A549 (cell line): ENCODE data around the gene NTNG1. TPM values are rescaled to one million over a fixed set of nuclear protein-coding genes. Genes with fewer than 3 reads are reported as not detected.

Experiments
- ATAC-seq, 2 experiments: fragments of 200-7000 bp in 1 of 2; fragments of >200 bp in 1 of 2; cut with Nextera tagmentation in 1 of 2; cut with Tn5 transposase in 1 of 2; 3 replicates each; pipeline versions ENCODE4 v1.8.0 to v1.9.1; 2018 to 2020; ENCODE audit warnings: mild to moderate bottlenecking in 1 of 2, moderate library complexity in 1 of 2
- CTCF ChIA-PET: fragments of 300-600 bp; sonication (Branson Sonifier 250); formaldehyde crosslinking; extraction: SDS; loops from one replicate; lab custom pipeline; 2021; ENCODE audit warnings: antibody characterized with exemption, inconsistent platforms; lab: Yijun Ruan, JAX
- POLR2A ChIA-PET: fragments of 350-600 bp; formaldehyde crosslinking; extraction: SDS; loops from one replicate; lab custom pipeline; 2021; ENCODE audit warnings: antibody characterized with exemption, inconsistent platforms; lab: Yijun Ruan, JAX
- DNase-seq, 2 experiments: peaks; one replicate each; pipeline versions ENCODE4 v3.0.0 to v3.0.0-alpha.2; 2011 to 2016; ENCODE audit warnings: low read depth in 1 of 2, low spot score in 1 of 2
- FAIRE-seq: peaks from 2 replicates; lab custom pipeline; 2011; peaks lifted over from hg19 to GRCh38; lab: Jason Lieb, UNC
- H3K27ac ChIP-seq, 2 experiments: fragments of >200 bp; sonication (Bioruptor Twin); formaldehyde crosslinking; 3 replicates each; pipeline ENCODE4 v1.5.1; 2016 to 2017
- H3K4me1 ChIP-seq: fragments of >200 bp; sonication (Bioruptor Twin); formaldehyde crosslinking; 3 replicates; pipeline ENCODE4 v1.6.1; 2016
- H3K4me2 ChIP-seq: fragments of >200 bp; sonication (Bioruptor Twin); formaldehyde crosslinking; 3 replicates; pipeline ENCODE4 v1.6.1; 2016
- H3K4me3 ChIP-seq: fragments of >200 bp; sonication (Bioruptor Twin); formaldehyde crosslinking; 3 replicates; pipeline ENCODE4 v1.5.1; 2016
- H3K9me3 ChIP-seq: fragments of >200 bp; sonication (Bioruptor Twin); formaldehyde crosslinking; 3 replicates; pipeline ENCODE4 v1.6.1; 2016
- BHLHE40 ChIP-seq: IDR thresholded peaks from 2 replicates; pipeline ENCODE4 v1.6.1; 2012; ENCODE audit warnings: low read depth, low read length, inconsistent platforms
- CBX2 ChIP-seq: fragments of 200-600 bp; sonication (generic); IDR thresholded peaks from 2 replicates; pipeline ENCODE4 v1.6.1; 2016; ENCODE audit warnings: low read depth, mild to moderate bottlenecking, borderline replicate concordance
- CBX8 ChIP-seq: fragments of 200-600 bp; sonication (generic); IDR thresholded peaks from 2 replicates; pipeline ENCODE4 v1.6.1; 2016
- CHD2 ChIP-seq: fragments of 150-350 bp; IDR thresholded peaks from 2 replicates; pipeline ENCODE4 v1.6.1; 2014; ENCODE audit warnings: low read length; ENCODE audit not compliant: partially characterized antibody
- ESRRA ChIP-seq: fragments of 150-350 bp; IDR thresholded peaks from 2 replicates; pipeline ENCODE4 v1.6.1; 2014; ENCODE audit warnings: mild to moderate bottlenecking, low read length, borderline replicate concordance
- FOSL2 ChIP-seq, 2 experiments: fragments of 450-650 bp in 1 of 2; fragments of >200 bp in 1 of 2; sonication (Bioruptor Twin) in 1 of 2; formaldehyde crosslinking; IDR thresholded peaks; 2 replicates each; pipeline versions ENCODE4 v1.5.0 to v1.6.1; 2016 to 2020; ENCODE audit warnings: mild to moderate bottlenecking in 1 of 2, moderate library complexity in 1 of 2
- HOXB13 ChIP-seq: fragments of 250-450 bp; sonication (Bioruptor Pico); IDR thresholded peaks from 2 replicates; pipeline ENCODE4 v1.5.0; 2020; ENCODE audit warnings: low read depth, mild to moderate bottlenecking, moderate library complexity
- JUN ChIP-seq, 2 experiments: fragments of >200 bp; sonication (Bioruptor Twin); formaldehyde crosslinking; IDR thresholded peaks; 2 replicates in 1 of 2; 3 replicates in 1 of 2; pipeline ENCODE4 v1.6.1; 2016 to 2017
- KDM5A ChIP-seq: fragments of 200-600 bp; sonication (generic); IDR thresholded peaks from 2 replicates; pipeline ENCODE4 v1.6.1; 2016; ENCODE audit warnings: antibody characterized with exemption, mild to moderate bottlenecking
- MYC ChIP-seq: IDR thresholded peaks from 2 replicates; pipeline ENCODE4 v1.6.1; 2012; ENCODE audit warnings: mild to moderate bottlenecking, inconsistent platforms, low read length, improper control_type of control experiment, borderline replicate concordance
- NFE2L2 ChIP-seq: fragments of 150-350 bp; conservative IDR thresholded peaks from 2 replicates; pipeline ENCODE4 v1.6.1; 2014; ENCODE audit warnings: low read length
- NPAS2 ChIP-seq: fragments of 250-450 bp; sonication (Bioruptor Pico); IDR thresholded peaks from 2 replicates; pipeline ENCODE4 v1.8.0; 2022; ENCODE audit warnings: mild to moderate bottlenecking, moderate library complexity, borderline replicate concordance
- NR3C1 ChIP-seq: fragments of >200 bp; sonication (Bioruptor Twin); formaldehyde crosslinking; IDR thresholded peaks from 3 replicates; pipeline ENCODE4 v1.6.1; 2017
- POLR2A ChIP-seq: IDR thresholded peaks from 2 replicates; pipeline ENCODE4 v1.6.1; 2012; ENCODE audit warnings: mild to moderate bottlenecking, low read length
- RAD21 ChIP-seq, 2 experiments: fragments of >200 bp in 1 of 2; sonication (Bioruptor Twin) in 1 of 2; formaldehyde crosslinking in 1 of 2; IDR thresholded peaks in 1 of 2; conservative IDR thresholded peaks in 1 of 2; 2 replicates in 1 of 2; 3 replicates in 1 of 2; pipeline ENCODE4 v1.6.1; 2012 to 2018; ENCODE audit warnings: inconsistent platforms in 1 of 2
- RCOR1 ChIP-seq: fragments of 150-350 bp; IDR thresholded peaks from 2 replicates; pipeline ENCODE4 v1.6.1; 2014; ENCODE audit warnings: antibody characterized with exemption, low read length, low read depth
- RFX5 ChIP-seq: fragments of 450-650 bp; IDR thresholded peaks from 2 replicates; pipeline ENCODE4 v1.7.1; 2014; ENCODE audit warnings: antibody characterized with exemption, mild to moderate bottlenecking, moderate library complexity
- RNF2 ChIP-seq: fragments of 200-600 bp; sonication (generic); IDR thresholded peaks from 2 replicates; pipeline ENCODE4 v1.6.1; 2016; ENCODE audit warnings: low read depth, mild to moderate bottlenecking, antibody characterized with exemption, moderate library complexity, borderline replicate concordance
- SMC3 ChIP-seq: fragments of >200 bp; sonication (Bioruptor Twin); formaldehyde crosslinking; IDR thresholded peaks from 3 replicates; pipeline ENCODE4 v1.6.1; 2018; ENCODE audit warnings: inconsistent platforms
- TP53 ChIP-seq: fragments of 250-450 bp; sonication (Bioruptor Pico); IDR thresholded peaks from 2 replicates; pipeline ENCODE4 v1.5.0; 2021; ENCODE audit warnings: mild to moderate bottlenecking, moderate library complexity
- ZFP36 ChIP-seq: fragments of 450-650 bp; IDR thresholded peaks from 2 replicates; pipeline ENCODE4 v1.6.1; 2014; ENCODE audit warnings: borderline replicate concordance; ENCODE audit not compliant: partially characterized antibody
- ZNF302 ChIP-seq: fragments of 250-450 bp; sonication (Bioruptor Pico); IDR thresholded peaks from 2 replicates; pipeline ENCODE4 v1.9.0; 2021; ENCODE audit warnings: inconsistent platforms, mild to moderate bottlenecking, moderate library complexity
- ZSCAN20 ChIP-seq: fragments of 250-450 bp; sonication (Bioruptor Pico); IDR thresholded peaks from 2 replicates; pipeline ENCODE4 v1.8.0; 2022; ENCODE audit warnings: mild to moderate bottlenecking, moderate library complexity
- WGBS: methylation state at CpG from one replicate; pipeline ENCODE4 v1.1.6; 2017; ENCODE audit errors: missing lambda C conversion rate; 5-methylcytosine and 5-hydroxymethylcytosine counted together
- polyA plus RNA-seq, 4 experiments: library from polyadenylated mRNA; depleted of rRNA in 3 of 4; stranded (reverse); fragments of >200 nt; fragmentation: RNase III in 1 of 4; extraction: RNeasy Plus Mini Kit Qiagen cat#74134 plus additional on column Dnase treatment in 1 of 4; gene quantifications; 2 replicates in 3 of 4; 3 replicates in 1 of 4; pipeline ENCODE4 v1.2.3, GENCODE V29; 2011 to 2017
- TF ChIP-seq, protein P1 (sequence below): fragments of >200 bp; sonication (Bioruptor Twin); formaldehyde crosslinking; IDR thresholded peaks from 3 replicates; pipeline ENCODE4 v1.6.1; 2016
- TF ChIP-seq, protein P2 (sequence below): IDR thresholded peaks from 2 replicates; pipeline ENCODE4 v1.6.1; 2012; ENCODE audit warnings: low read depth, borderline replicate concordance
- TF ChIP-seq, protein P3 (sequence below): fragments of 150-350 bp; IDR thresholded peaks from 2 replicates; pipeline ENCODE4 v1.6.1; 2014; ENCODE audit warnings: low read depth, mild to moderate bottlenecking, low read length
- TF ChIP-seq, protein P4 (sequence below): fragments of >200 bp; sonication (Bioruptor Twin); formaldehyde crosslinking; IDR thresholded peaks from 2 replicates; pipeline ENCODE4 v1.6.1; 2016
- TF ChIP-seq, protein P5 (sequence below): fragments of >200 bp; sonication (Bioruptor Twin); formaldehyde crosslinking; IDR thresholded peaks from 3 replicates; pipeline ENCODE4 v1.5.1; 2016
- TF ChIP-seq, protein P6 (sequence below): IDR thresholded peaks from 2 replicates; pipeline ENCODE4 v1.6.1; 2012

The NTNG1 gene
- polyA plus RNA-seq, 2 of the 4 experiments (the other 2 are of a cell fraction), result not detected

DNA sequence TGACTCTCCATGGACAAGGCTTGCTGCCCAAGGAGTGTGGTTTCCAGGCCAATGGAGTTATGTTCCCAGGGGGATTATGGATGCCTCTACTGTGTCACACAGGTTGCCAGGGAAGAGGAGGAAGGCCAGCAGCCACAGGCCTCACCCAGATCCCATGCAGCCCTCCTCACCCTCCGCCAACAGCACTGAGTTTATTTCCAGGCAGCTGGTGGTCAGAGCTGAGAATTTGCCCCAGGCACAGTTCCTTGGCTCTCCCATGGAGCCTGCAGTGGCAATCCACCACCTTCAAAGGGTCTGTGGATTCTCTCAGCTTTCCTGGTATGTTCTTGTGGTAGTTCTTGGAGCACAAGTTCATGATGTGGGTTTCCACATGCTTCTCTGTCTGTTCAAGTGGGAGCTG is 79.2 kb downstream of the NTNG1 start:
- CTCF ChIA-PET, result no interaction called here
- Histone ChIP-seq H3K9me3 (no peaks in the 10 kb centered on the region), H3K4me2 (no peak overlapping the region), H3K27ac (no peak overlapping the region), H3K4me1 (no peaks in the 10 kb centered on the region), H3K4me3 (no peak overlapping the region)
- ATAC-seq, result no peak
- TF ChIP-seq ZSCAN20 (CRISPR knock-in tag) (no peak), ZFP36 (no peak), NFE2L2 (no peak), FOSL2 (IDR thresholded peaks at IDR 0.05) (no peak), FOSL2 (CRISPR knock-in tag; IDR thresholded peaks at IDR 0.05) (no peak), RNF2 (no peak), ZNF302 (CRISPR knock-in tag) (no peak), BHLHE40 (no peak), SMC3 (no peak), KDM5A (no peak)
- TF ChIP-seq, protein P1, sequence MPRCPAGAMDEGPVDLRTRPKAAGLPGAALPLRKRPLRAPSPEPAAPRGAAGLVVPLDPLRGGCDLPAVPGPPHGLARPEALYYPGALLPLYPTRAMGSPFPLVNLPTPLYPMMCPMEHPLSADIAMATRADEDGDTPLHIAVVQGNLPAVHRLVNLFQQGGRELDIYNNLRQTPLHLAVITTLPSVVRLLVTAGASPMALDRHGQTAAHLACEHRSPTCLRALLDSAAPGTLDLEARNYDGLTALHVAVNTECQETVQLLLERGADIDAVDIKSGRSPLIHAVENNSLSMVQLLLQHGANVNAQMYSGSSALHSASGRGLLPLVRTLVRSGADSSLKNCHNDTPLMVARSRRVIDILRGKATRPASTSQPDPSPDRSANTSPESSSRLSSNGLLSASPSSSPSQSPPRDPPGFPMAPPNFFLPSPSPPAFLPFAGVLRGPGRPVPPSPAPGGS, result no peak
- TF ChIP-seq, protein P2, sequence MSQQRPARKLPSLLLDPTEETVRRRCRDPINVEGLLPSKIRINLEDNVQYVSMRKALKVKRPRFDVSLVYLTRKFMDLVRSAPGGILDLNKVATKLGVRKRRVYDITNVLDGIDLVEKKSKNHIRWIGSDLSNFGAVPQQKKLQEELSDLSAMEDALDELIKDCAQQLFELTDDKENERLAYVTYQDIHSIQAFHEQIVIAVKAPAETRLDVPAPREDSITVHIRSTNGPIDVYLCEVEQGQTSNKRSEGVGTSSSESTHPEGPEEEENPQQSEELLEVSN, result no peak
- DNase-seq, result no peak
- POLR2A ChIA-PET, result no interaction called here
- WGBS, result no CpG with 5 or more reads among the region's 1 CpG
- no peak for FAIRE-seq

DNA sequence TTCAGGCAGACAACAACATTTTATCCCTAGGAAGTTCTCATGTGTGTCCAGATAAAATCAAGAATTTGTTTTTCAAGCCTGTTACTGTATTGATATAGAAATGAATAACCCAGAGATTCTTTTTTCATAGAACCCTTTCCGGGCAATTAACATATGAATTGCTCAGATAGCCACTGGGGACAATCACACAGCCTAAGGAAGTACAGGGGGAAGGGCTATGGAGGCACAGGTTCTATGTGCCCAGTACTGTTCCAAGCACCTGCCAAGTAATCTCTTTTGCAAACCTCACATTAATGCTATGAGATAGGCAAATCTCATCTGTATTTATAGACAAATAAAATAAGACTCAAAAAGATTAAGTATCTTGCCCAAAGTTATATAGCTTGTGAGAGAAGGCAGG is 84.9 kb downstream of the NTNG1 start:
- no peak for ATAC-seq
- H3K4me2 ChIP-seq, result no peak overlapping the region
- TF ChIP-seq ESRRA (no peak), POLR2A (no peak), FOSL2 (IDR thresholded peaks at IDR 0.05) (no peak), FOSL2 (CRISPR knock-in tag; IDR thresholded peaks at IDR 0.05) (no peak), NPAS2 (CRISPR knock-in tag) (no peak), HOXB13 (CRISPR knock-in tag) (no peak), MYC (no peak), TP53 (CRISPR knock-in tag) (no peak), NR3C1 (no peak)
- TF ChIP-seq, protein P3, sequence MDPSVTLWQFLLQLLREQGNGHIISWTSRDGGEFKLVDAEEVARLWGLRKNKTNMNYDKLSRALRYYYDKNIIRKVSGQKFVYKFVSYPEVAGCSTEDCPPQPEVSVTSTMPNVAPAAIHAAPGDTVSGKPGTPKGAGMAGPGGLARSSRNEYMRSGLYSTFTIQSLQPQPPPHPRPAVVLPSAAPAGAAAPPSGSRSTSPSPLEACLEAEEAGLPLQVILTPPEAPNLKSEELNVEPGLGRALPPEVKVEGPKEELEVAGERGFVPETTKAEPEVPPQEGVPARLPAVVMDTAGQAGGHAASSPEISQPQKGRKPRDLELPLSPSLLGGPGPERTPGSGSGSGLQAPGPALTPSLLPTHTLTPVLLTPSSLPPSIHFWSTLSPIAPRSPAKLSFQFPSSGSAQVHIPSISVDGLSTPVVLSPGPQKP, result no peak
- TF ChIP-seq, protein P4, sequence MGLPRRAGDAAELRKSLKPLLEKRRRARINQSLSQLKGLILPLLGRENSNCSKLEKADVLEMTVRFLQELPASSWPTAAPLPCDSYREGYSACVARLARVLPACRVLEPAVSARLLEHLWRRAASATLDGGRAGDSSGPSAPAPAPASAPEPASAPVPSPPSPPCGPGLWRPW, result no peak
- TF ChIP-seq, all 56 proteins: peak for 0
- Histone ChIP-seq H3K4me3 (no peak overlapping the region), H3K9me3 (no peaks in the 10 kb centered on the region), H3K4me1 (no peaks in the 10 kb centered on the region), H3K27ac (no peak overlapping the region)
- WGBS, result 0% methylated on average over 1 of the region's 1 CpG
- POLR2A ChIA-PET, result no interaction called here
- DNase-seq (no peak), FAIRE-seq (no peak)
- CTCF ChIA-PET, result no interaction called here

DNA sequence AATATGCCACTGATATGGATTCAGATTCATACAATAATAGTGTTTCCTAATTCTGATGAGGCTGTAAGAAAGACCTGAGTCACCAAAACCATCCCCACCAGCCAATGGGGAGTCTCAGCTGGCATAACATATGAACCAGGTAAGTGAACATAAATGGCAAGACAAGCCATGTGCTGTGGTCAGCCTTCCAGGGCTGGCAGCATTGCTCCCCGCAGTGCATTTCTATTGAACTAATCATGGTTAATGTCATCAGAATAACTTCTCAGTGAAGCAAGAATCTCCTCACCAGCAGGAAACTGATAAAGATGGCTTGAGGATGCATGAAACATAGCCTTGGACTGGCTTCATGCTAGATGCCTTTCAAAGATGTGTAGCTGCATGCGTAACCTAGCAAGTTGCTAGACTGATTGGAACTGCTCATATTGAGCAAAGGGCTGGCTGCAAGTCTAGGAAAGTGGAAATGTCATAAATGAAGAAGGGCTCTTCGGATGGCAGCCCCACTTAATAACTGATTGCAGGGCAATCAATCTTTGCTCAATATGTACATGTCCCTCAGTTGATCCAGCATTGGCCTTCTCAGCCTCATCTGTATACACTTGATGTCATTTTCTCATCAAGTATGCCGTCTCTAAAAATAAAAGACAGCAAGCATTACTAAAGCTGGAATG is 88.0 kb downstream of the NTNG1 start:
- Histone ChIP-seq H3K27ac (no peak overlapping the region), H3K9me3 (no peaks in the 10 kb centered on the region), H3K4me3 (no peak overlapping the region), H3K4me1 (no peaks in the 10 kb centered on the region)
- FAIRE-seq, result no peak
- POLR2A ChIA-PET, result no interaction called here
- TF ChIP-seq RCOR1 (no peak), RAD21 (conservative IDR thresholded peaks at IDR 0.05 in 1 of 2, IDR thresholded peaks at IDR 0.05 in 1 of 2) (no peak), NR3C1 (no peak), MYC (no peak), CBX2 (no peak), JUN (IDR thresholded peaks at IDR 0.05) (no peak), RFX5 (no peak), CBX8 (no peak), ZFP36 (no peak), CHD2 (no peak)
- TF ChIP-seq, protein P1, result no peak
- TF ChIP-seq, protein P5, sequence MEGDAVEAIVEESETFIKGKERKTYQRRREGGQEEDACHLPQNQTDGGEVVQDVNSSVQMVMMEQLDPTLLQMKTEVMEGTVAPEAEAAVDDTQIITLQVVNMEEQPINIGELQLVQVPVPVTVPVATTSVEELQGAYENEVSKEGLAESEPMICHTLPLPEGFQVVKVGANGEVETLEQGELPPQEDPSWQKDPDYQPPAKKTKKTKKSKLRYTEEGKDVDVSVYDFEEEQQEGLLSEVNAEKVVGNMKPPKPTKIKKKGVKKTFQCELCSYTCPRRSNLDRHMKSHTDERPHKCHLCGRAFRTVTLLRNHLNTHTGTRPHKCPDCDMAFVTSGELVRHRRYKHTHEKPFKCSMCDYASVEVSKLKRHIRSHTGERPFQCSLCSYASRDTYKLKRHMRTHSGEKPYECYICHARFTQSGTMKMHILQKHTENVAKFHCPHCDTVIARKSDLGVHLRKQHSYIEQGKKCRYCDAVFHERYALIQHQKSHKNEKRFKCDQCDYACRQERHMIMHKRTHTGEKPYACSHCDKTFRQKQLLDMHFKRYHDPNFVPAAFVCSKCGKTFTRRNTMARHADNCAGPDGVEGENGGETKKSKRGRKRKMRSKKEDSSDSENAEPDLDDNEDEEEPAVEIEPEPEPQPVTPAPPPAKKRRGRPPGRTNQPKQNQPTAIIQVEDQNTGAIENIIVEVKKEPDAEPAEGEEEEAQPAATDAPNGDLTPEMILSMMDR, result no peak
- TF ChIP-seq, protein P6, sequence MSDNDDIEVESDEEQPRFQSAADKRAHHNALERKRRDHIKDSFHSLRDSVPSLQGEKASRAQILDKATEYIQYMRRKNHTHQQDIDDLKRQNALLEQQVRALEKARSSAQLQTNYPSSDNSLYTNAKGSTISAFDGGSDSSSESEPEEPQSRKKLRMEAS, result no peak
- TF ChIP-seq, all 56 proteins: peak for 0
- DNase-seq (no peak), ATAC-seq (no peak)
- H3K4me2 ChIP-seq, result no peak overlapping the region
- WGBS, result 6% methylated on average over 4 of the region's 4 CpGs
- CTCF ChIA-PET, result no interaction called here
